Measurements from ENCODE around the gene IRF8.
A peak's percentile ranks its signal among the peaks of the same experiment; 100 is the strongest.

IRF8 gene

DNA sequence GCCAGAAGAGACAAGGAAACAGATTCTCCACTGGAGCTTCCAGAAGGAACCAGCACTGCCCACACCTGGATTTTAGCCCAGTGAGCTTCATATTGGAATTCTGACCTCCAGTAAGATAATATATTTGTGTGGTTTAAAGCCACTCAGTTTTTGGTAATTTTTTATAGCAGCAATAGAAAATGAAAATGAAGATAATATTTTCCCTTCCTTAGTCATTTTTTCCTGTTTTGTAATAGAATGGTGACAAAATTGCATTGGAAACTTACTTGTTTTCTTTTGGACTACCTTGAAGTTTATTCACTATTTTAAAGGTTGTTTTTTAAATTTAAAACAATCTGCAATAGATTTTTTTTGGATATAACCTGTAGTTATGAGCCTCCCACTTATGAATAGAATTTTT, 29.8 kb upstream of the IRF8 start:
- no peak for DNase-seq

DNA sequence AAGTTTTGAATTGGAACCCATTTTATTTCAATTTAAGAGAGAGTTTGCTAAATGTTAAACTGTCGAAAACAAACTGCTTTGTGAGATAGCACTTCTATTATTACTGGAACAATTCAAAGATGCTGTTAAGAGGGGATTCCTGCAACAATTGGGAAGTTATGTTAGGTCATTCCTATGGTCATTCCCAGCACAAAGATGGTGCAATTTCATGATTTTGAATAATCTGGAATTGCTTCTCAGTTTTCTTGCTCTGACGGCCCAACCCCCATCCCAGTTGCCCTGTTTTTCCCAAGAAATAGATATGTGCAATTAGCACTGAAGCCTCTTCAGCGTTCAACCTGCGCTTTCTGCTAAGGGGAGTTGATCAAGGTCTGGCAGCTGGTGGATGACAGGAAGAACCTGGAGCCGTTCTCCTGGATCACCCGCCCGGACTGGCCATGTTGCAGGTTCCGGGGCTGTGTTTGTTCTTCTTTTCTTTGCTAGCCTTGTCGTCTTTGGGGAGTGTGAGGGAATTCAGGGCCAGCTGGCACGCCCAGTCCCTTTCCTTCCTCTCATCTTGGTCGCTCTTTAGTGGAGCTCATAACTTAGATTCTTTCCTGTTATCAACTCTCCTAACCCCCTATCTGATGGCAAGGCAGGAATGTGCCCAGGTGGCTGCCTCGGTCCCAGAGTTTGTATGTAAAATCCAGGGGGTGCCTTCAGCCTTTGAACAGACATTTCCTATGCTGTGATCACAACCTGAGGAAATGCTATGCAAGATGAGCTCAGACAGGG, 29.0 kb upstream of the IRF8 start:
- peak; percentile 18 for DNase-seq

DNA sequence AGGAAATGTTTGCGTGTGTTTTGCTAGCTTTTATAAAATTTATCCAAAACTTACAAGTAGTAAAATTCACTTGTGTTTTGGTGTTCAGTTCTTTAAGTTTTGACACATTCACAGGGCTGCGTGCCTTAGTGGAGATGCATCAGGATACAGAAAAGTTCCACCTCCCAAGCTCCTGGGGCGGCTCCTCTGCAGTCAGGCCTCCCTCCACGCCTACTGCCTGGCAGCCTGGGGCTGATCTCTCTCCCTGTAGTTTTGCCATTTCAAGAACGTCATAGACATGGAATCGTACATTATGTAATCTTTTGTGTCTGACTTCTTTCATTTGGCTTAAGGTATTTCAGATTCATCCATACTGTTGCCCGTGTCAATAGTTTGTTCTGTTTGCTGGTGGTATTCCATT, 27.2 kb upstream of the IRF8 start:
- peak; percentile 18 for DNase-seq

DNA sequence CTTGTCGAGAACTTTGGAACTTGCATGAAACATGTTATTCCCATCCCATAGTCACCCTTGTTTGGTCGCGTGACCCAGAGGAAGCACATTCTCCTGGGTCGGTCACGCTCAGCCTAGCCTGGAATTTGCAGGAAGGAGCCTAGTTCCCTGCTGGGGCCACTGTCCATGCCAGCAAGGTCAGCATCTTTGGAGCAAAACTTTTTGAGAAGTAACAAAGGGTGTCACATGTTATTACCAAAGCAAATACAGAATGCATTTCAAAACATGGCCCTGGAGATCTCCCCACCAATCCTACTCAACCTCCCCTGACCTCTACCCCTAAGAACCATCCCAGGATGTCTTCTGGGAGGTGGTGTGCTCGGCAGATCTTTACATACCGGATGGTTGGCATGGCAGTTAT, 26.2 kb upstream of the IRF8 start:
- DNase-seq, result no peak

DNA sequence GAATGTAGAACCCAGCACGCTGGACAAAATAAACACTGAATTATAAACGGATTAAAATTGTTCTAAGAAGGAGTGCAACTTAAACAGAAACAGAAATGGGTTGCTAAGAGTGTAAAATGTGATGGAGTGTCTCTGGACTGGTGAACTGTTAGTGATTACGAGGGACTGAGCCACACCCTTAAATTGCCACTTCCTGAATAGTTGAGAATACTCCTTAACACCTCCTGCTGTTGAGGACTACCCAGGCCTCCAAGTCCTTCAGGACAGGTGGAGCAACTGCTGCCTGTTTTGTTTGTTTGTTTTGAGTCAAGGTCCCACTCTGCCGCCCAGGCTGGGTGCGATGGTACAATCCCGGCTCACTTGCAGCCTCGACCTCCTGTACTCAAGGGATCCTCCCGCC, 25.8 kb upstream of the IRF8 start:
- no peak for DNase-seq

DNA sequence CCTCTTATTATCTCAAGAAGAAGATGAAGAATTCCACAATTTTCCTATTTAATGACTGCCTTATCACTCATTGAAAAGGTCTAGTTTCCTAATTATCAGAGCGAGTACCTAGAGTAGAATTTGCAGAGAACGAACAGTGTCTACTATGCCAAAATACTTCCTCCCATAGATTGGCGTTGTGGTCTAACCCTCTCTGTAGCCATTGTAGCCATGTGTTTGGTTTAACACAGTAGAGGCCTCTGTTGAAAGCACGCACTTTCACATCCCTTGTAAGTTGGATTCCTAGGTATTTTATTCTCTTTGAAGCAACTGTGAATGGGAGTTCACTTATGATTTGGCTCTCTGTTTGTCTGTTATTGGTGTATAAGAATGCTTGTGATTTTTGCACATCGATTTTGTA, 24.9 kb upstream of the IRF8 start:
- peak; percentile 4 for DNase-seq

DNA sequence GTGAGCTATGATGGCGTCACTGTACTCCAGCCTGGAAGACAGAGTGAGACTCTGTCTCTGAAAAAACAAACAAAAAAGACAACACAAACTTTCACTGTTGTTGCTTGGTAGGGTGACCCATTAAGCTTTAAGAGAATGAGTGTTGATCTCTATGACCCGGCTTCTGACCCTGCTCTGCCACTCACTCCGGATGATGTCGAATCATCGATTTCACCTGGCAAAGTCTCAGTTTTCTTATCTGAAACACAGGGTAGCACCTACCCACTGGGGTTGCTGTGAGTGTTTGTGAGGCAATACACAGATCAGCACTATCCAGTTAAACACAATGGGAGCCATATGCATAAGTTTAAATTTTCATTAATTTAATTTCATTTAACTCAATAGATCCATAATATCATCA, 20.6 kb upstream of the IRF8 start:
- peak; percentile 11 for DNase-seq

DNA sequence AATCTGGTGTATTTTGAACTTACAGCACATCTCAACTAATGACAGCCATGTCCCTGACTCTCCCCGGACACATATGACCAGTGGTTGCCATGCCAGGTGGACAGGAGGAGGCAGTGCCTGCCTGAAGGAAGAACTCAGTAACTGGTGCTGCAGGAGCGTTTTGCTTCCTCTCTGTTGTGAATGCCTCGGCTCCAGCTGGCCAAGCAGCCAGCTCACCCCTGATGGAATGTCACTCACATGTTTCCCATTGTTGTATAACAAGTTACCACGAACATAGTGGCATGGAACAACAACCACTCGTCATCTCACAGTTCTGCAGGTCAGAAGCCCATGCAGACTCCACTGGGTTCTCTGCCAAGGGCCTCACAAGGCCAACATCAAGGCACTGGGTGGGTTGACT, 20.1 kb upstream of the IRF8 start:
- DNase-seq, result peak; percentile 17

DNA sequence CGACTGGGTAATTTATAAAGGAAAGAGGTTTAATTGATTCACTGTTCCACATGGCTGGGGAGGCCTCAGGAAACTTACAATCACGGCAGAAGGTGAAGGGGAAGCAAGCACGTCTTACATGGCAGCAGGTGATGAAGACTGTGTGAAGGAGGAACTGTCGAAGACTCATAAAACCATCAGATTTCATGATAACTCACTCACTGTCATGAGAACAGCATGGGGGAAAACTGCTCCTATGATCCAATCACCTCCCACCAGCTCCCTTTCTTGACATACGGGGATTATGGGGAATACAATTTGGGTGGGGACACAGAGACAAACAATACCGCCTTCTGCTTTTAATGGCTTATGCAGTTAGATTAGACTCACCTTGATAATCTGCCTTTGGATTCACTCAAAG, 19.4 kb upstream of the IRF8 start:
- peak; percentile 18 for DNase-seq

DNA sequence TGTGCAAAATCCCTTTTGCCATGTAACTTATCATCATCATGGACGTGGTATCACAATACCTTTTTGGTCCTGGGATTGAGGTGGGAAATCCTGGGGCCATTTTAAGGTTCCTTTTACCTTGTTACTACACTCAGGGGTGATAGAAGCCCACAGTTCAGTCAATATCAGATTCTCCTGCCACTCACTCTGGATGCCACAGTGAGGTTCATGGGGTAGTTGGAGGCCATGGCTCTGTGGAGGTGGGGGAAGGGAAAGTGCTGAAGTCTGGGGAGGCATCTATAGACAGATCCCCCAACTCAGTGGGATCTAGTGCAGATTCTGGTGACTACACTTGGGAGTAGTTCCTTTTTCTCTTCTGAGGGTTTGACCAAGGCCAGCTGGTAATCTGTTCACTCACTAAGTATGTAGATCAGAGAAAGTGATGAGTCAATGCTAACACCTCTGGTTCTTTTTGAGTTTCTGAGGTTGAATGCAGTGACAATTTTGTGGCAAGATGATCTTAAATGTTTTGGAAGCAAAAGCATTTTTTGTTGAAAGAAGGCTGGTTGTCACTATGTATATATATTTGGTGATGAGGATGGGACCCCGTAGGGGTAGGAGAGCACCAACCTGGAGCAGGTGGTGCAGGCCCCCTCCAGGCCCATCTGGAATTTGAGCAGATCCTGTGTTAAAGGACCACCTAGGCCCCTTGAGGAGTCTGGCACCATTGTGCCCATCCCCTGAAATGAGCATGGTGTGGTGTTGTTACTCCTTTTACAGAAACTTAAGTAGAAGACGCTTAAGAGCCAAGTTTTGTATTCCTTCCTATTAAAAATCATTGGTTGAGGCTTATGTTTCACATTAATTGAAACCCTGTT, 18.8 kb upstream of the IRF8 start:
- peak; percentile 29 for DNase-seq

DNA sequence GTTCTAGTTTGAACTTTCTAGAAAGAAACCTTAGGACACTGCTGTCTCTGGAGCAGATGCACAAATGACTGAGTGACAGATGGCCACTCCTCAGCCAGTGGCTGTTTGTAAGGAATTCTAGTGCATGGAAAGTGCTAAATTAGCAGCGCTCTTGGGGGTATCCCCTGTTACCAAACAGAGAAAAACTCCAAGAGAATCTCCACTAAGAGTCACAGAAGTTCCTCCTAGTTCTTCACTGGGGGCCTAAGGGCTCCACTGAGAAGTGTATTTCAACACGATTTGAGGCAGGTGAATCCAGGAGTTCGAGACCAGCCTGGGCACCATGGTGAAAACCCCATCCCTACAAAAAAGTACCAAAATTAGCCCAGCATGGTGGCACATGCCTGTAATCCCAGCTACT, 18.1 kb upstream of the IRF8 start:
- peak; percentile 18 for DNase-seq

DNA sequence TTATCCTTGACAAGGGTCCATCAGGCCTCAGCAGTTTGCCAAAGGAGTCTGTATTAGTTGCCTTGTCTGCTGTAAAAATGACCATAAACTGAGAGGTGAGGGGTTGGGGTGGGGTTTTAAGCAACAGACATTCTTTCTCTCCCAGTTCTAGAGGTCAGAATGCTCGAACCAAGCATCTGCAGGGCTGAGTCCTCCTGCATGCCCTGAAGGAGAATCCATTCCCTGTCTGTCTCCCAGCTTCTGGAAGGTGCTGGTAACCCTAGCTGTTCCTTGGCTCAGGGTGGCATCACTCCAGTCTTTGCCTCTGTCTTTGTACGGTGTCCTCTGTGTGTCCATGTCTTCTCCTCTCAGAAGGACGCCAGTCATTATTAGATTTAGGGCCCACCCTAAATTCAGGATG, 17.5 kb upstream of the IRF8 start:
- DNase-seq, result peak; percentile 16

DNA sequence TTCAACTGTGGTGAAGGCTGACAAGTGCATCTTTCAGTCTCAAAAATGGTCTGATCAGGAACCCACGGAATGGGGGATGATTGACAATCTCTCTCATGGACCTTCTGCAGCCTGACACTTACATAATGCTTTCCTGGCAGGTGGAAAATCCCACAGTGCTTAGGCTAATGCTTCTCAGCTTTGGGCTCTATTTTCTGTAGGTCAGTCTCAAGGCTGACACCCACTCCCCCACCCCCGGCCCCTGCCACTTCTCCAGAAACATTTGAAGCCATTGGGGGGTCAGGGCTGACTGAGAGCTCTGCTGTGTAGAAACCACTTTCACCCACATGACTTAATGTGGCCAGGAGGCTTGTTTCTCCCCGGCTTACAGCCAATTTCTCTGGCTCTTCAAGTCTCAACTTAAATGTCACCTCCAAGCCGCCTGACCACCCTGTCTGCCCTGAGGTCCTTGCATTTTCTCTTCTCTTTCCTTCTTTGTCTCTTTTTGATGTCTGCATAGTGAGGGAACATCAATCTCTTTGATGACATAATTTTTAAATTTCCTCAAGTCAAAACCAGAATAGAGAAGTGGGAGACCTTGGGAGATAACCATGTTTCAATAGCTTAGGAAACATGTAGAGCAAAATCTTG, 16.7 kb upstream of the IRF8 start:
- peak; percentile 31 for DNase-seq

DNA sequence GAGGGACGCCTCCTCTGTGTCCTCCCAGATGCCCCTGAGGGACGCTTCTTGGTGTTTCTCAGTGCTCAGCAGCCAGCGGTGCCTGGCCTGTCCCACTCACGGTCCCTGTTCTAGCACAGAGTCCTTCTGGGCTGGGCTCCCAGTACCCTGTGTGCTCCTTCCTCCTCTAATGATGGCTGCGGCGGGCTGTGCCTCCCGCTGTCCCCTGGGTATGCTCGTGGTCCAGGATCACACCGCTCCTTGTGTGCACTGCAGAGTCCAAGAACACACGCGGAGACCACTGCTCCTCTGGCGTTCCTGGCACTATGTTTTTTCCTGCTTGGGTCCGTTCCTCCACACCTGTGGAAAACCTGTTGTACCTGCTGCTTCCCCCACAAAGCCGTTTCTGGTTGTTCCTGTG, 15.1 kb upstream of the IRF8 start:
- no peak for DNase-seq

DNA sequence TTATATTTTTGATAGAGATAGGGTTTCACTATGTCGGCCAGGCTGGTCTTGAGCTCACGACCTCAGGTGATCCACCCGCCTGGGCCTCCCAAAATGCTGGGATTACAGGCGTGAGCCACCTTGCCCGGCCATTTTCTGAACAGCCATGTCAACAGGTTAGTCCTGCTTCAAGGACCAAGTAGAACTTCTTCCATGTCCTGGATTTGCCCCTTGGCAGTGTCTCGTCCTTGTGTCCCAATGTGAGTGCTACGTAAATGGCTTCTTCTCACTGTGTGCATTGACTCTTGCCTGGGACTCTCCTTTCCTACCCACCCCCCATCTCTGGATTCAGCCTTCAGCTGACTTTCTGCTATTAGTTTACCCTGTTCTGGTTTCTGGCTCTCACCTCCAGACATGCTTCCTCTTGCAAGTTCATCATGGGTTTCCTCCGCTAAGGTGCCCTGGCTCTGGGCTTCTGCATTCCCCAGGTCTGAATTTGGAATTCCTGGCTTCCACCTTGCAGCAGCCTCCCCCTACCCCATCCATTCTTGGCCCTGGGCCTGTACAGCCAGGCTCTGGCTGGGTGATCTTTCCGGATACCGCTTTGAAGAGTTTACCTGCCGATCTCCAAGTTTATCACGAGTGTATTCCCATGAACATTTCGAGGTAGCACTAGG, 14.0 kb upstream of the IRF8 start:
- no peak for DNase-seq

DNA sequence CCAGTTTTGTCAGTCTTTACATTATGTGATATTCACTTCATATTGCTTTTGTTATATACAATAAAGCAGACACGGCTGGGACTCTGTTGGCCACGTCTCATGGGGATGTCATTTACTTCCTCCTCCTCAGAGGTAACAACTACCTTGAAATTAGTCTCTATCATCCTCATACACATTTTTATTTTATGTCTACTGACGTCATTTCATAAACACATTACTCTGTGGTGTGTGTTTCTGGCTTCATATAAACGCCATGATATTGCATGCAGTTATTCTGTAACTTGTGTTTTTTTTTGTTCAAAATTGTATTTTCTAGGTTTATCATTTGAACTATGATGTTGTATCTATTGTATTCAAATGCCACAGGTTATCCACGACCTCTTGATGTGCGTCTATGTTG, 13.4 kb upstream of the IRF8 start:
- DNase-seq, result no peak

DNA sequence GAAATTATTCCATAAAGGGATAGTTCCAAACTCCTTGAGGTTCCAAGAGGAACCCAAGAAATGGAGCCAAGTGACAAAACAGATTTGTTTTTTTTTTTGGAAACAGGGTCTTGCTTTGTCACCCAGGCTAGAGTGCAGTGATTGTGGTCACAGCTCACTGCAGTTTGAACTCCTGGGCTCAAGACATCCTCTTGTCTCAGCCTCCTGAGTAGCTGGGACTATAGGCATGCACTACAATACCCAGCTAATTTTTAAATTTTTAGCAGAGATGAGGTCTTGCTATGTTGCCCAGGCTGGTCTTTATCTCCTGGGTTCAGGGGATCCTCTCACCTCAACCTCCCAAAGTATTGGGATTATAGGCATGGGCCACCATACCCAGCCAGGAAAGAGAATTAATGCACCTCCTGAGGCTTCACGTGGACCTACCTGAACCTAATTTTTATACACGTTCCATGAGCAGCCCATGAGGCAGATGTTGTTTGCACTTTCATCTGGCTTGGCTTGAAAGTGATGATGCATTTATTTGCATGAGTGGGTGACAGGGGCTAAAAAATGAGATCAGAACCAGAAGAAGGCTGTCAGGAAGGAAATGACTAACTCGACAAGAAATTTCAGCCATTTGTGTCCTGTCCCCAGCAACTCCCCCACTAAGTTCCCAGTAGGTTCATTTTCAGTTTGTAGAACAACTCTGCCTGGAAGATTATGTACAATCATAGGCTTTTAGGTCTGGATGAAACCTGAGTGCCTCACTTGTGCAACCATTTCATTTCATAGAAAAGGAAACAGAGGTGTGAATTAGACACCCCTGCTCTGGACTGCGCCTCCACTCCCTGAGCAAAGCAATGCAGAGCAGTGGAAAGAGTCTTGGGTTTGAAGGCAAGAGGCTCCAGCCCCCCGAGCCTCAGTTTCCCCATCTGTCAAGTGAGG, 10.3 kb upstream of the IRF8 start:
- no peak for DNase-seq

DNA sequence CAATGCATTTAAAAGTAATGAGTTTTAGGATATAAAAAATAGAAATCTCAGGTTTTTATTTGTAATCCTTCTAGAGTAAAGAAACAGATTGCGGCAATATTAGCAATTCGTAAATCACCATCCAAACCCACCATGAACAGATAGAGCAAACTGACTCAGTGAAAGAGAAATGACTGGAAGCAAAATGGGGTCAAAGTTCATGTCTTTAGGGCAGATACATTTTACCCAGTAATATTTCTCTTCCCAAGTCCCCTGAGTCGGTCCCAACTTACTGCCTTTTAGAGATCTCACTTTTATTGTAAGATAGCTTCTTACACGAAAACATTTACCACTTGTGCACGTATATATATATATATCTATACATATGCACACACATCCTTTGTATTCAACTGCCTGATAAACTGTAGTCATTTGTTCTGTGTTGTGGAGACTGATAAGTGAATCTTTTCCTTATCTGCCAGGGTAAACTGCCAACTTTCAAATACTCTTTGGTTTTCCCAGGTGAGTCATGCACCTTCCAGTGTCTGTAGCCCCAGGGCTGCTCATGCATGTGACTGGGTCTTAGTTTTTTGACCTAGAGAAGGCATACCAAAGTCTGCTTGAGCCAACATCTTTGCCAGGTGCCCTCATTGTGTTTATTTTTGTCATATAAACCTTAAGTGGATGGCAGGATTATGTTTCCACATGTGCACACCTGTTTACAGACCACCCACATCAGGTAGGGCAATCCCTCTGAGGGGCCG, 7.8 kb upstream of the IRF8 start:
- peak; percentile 20 for DNase-seq

DNA sequence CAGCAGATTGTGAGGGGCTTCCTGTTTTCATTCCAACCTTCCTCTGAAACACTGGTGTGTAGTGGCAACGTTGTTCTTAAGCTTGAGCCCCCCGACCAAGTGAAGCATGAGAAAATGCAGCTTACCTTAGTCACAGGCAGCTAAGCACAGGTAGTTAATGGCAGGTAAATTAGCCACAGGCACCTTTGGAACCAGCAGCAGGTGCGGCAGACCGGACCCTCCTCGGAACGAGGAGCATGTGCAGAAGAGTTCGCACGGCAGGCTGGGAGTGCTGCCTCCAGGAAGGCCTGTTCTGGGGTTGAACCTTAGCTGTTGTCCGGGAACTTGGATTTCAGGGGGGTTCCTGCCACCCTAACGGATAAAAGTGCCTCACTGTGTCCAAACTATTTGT, 7.2 kb upstream of the IRF8 start:
- DNase-seq, result peak; percentile 1

DNA sequence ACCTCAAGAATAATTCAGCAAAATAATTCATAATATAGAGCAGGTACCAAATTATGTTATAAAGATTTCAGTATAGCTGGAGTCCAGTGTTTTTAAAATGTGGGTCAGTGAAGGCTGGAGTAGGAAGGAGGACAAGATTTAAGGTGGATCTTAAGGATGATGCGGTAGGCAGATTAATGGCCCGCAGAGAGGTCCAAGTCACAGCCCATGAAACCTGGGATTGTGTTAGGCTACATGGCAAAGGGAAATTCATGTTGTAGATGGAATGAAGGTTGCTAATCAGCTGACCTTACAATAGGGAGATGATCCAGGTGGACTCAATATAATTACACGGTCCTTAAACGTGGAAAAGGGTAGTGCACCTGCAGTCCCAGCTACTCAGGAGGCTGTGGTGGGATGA, 6.2 kb upstream of the IRF8 start:
- no peak for DNase-seq

DNA sequence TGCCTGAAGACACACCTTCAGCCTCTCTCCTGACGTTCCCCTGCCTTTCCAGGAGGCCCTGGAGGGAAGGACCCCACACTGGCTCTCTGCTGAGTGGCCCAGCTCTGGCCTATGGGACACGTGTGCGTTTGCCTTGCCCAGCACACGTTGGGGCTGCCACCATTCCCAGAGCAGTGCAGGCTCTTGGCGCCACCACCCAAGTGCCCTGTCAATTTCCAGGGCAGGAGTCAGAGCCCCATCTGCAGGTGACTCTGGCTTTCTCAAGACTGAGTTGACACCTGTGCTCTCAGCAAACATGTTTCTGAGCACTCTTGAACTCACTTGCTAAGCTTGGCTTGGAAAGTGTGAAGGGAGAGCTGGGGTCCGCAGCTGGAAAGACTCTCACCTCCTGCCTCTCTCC, 4.7 kb upstream of the IRF8 start:
- peak; percentile 34 for DNase-seq

DNA sequence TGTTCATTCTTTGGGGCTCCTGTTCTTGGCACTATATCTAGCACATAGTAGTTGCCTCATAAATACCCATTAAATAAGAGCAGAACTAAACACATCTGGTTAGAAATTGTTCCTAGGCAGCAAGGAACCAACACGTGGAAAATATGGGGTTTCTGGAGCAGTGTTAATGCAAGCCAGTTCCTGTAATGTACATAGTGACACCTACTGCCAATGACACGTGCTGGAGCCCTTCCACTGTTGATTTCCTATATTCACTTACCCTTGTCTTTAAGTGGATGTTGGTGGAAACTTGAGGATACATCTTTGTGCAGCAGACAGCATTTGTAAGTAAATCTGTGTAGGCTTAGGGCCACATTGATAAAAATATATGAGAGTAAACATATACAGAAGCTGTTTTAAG, 1.6 kb upstream of the IRF8 start:
- DNase-seq, result peak; percentile 22

All from stimulated activated CD8-positive, alpha-beta memory T cell treated with anti-CD3 and anti-CD28 coated beads, Interleukin-4, amount 100 ng/mL, for 48 hours (primary cell).